Femur (tissue), 1 donor: ENCODE measurements around the gene C11orf42.
"Not testable (repeated sequence)": the region's sequence is repeated elsewhere in the genome, so short reads cannot be mapped to it uniquely, and the experiment has no call there.

ENCODE experiments used
- DNase-seq: peaks from one replicate; pipeline ENCODE4 v3.0.0-alpha.2; 2017

Gene C11orf42

GRCh38 chr11:6224421-6224820 lies 19.1 kb downstream of the C11orf42 start:
- no peak for DNase-seq

GRCh38 chr11:6225024-6225423 lies 19.7 kb downstream of the C11orf42 start:
- no peak for DNase-seq

- DNase-seq = no peak
These were observed 20.5 kb downstream of the C11orf42 start for GRCh38 chr11:6225896-6226295.

GRCh38 chr11:6228520-6228919 lies 23.2 kb downstream of the C11orf42 start:
- no peak for DNase-seq

- no peak for DNase-seq
These were observed 24.6 kb downstream of the C11orf42 start for GRCh38 chr11:6229911-6230310.

GRCh38 chr11:6232899-6233298 lies 27.5 kb downstream of the C11orf42 start:
- no peak for DNase-seq

GRCh38 chr11:6233984-6234386 lies 28.6 kb downstream of the C11orf42 start:
- peak; percentile 29 for DNase-seq

GRCh38 chr11:6234387-6235107 lies 29.2 kb downstream of the C11orf42 start, which contains the start of gene FHIP1B:
TSS of gene FHIP1B (minus strand) at chr11:6234636. CDS start at chr11:6224516, 10,120 bp downstream.
- DNase-seq = peak; percentile 100

GRCh38 chr11:6237266-6237665 lies 31.9 kb downstream of the C11orf42 start:
- no peak for DNase-seq

- DNase-seq = no peak
These were observed 32.5 kb downstream of the C11orf42 start for GRCh38 chr11:6237761-6238302.

- DNase-seq = no peak
These were observed 33.5 kb downstream of the C11orf42 start, which contains the start of gene CNGA4 for GRCh38 chr11:6238902-6239301. TSS of gene CNGA4 (plus strand) at chr11:6239089. CDS start at chr11:6239207, 118 bp downstream.

- no peak for DNase-seq
These were observed 34.8 kb downstream of the C11orf42 start for GRCh38 chr11:6240139-6240538.

GRCh38 chr11:6240781-6241180 lies 35.4 kb downstream of the C11orf42 start:
- no peak for DNase-seq

- DNase-seq = no peak
These were observed 36.0 kb downstream of the C11orf42 start for GRCh38 chr11:6241316-6241715.

GRCh38 chr11:6245536-6245935 lies 40.2 kb downstream of the C11orf42 start:
- no peak for DNase-seq

- DNase-seq = no peak
These were observed 42.9 kb downstream of the C11orf42 start for GRCh38 chr11:6248248-6248647.

- DNase-seq = not testable (repeated sequence)
These were observed 43.5 kb downstream of the C11orf42 start for GRCh38 chr11:6248897-6249296.

- DNase-seq = no peak
These were observed 44.6 kb downstream of the C11orf42 start for GRCh38 chr11:6249770-6250555.

- peak; percentile 79 for DNase-seq
These were observed 45.9 kb downstream of the C11orf42 start for GRCh38 chr11:6251120-6251733.

- DNase-seq = no peak
These were observed 46.7 kb downstream of the C11orf42 start for GRCh38 chr11:6251990-6252473.

- DNase-seq = no peak
These were observed 47.8 kb downstream of the C11orf42 start for GRCh38 chr11:6253197-6253596.

- no peak for DNase-seq
These were observed 52.8 kb downstream of the C11orf42 start for GRCh38 chr11:6258141-6258540.

GRCh38 chr11:6258571-6259081 lies 53.3 kb downstream of the C11orf42 start:
- no peak for DNase-seq
